ENCODE measurements around the gene KCNS3. TPM values are rescaled to one million over a fixed set of nuclear protein-coding genes. Genes with fewer than 3 reads are reported as not detected.

KCNS3 gene
- total and polyA plus RNA-seq, 2 of the 4 experiments (the other 2 are of a cell fraction), result 2.9 to 4.3 TPM

GRCh38 chr2:17934721-17935120 is 56.3 kb downstream of the KCNS3 start (continued):
- TF ChIP-seq BHLHE40 (IDR thresholded peaks at IDR 0.05; ENCODE audit: low read depth, low read length), result no peak

GRCh38 chr2:17935242-17935885 is 56.9 kb downstream of the KCNS3 start:
- peak overlapping the region; percentile 52 for H2BK5ac ChIP-seq (ENCODE audit: low read depth, low read length, poor library complexity, severe bottlenecking)
- POLR2A ChIA-PET (ENCODE audit: unreplicated experiment), result no interaction called here
- H3K4ac ChIP-seq (ENCODE audit: low read depth, low read length), result peak overlapping the region; percentile 61
- no peaks in the 10 kb centered on the region for H3K36me3 ChIP-seq (ENCODE audit: control insufficient read depth, insufficient read depth, low read length)
- H4K5ac ChIP-seq (ENCODE audit: low read depth, low read length), result peak overlapping the region; percentile 57; the same call in 1 of the 2 replicates
- peaks cover 6% of the 10 kb centered on the region; the same call in 1 of the 2 replicates for H3K9me1 ChIP-seq (ENCODE audit: insufficient read depth, low read length)
- intact Hi-C loops (cut with micrococcal nuclease), result no loop called here
- H3K14ac ChIP-seq (replicated peaks; ENCODE audit: low read depth, low read length), result peak overlapping the region; percentile 55
- ATAC-seq (ENCODE audit: low read depth), result no peak
- H2AK5ac ChIP-seq (ENCODE audit: low read depth, low read length), result peak overlapping the region; percentile 0; the same call in 1 of the 2 replicates
- peak overlapping the region; percentile 25 for H2AK9ac ChIP-seq (replicated peaks; ENCODE audit: low read depth, low read length, poor library complexity)
- in situ Hi-C loops (cut with MboI; ENCODE audit: low sequenced_read_pairs), result no loop called here
- no peaks in the 10 kb centered on the region for H3K27me3 ChIP-seq (ENCODE audit: control insufficient read depth, insufficient read depth, low read length)
- peak overlapping the region; percentile 50 for H2BK20ac ChIP-seq (ENCODE audit: low read depth, low read length)
- H3K4me1 ChIP-seq (ENCODE audit: control insufficient read depth, insufficient read depth, low read length), result peaks cover 11% of the 10 kb centered on the region; the same call in 1 of the 2 replicates
- no peak overlapping the region for H3K4me3 ChIP-seq (ENCODE audit: insufficient read depth, low read depth, low read length)
- peak overlapping the region; percentile 26; the same call in 1 of the 3 replicates for H2BK15ac ChIP-seq (ENCODE audit: low read depth, low read length)
- no TSS peak for BruUV-seq (replicated peaks)
- H2BK120ac ChIP-seq (ENCODE audit: low read depth, low read length), result peak overlapping the region; percentile 66
- peaks cover 0 to 4% of the 10 kb centered on the region in 2 experiments; a peak in 1 of 4 replicates for H3K79me1 ChIP-seq (ENCODE audit: low read depth in 1 of 2, low read length in 2 of 2)
- no CpG with 5 or more reads among the region's 6 CpGs for WGBS, 2 experiments (ENCODE audit: extremely low coverage in 2 of 2, insufficient read length in 1 of 2)
- H3K4me2 ChIP-seq (ENCODE audit: low read depth, low read length), result no peak overlapping the region
- CTCF ChIA-PET, result interaction anchor here (1.2 kb wide), 1 partner anchor 70 kb away, joined by 3 read pairs; no protein-coding TSS in a partner anchor
- H3K27ac ChIP-seq (ENCODE audit: insufficient read depth, low read length), result no peak overlapping the region
- H4K8ac ChIP-seq (ENCODE audit: low read depth in 2 of 2, low read length in 2 of 2), result peak overlapping the region in 1 of 2 experiments; percentile 57; a peak in 2 of 4 replicates
- H2AFZ ChIP-seq (replicated peaks; ENCODE audit: low read length, poor library complexity), result peak overlapping the region; percentile 62
- H3K9me3 ChIP-seq (ENCODE audit: control insufficient read depth, insufficient read depth, low read length), result peaks cover 3% of the 10 kb centered on the region; the same call in 1 of the 2 replicates
- peak overlapping the region; percentile 67; the same call in 1 of the 2 replicates for H4K91ac ChIP-seq (ENCODE audit: insufficient read depth, low read depth, low read length)
- no peak overlapping the region for H3K23ac ChIP-seq (ENCODE audit: low read depth, low read length)
- no peak overlapping the region for H3K9ac ChIP-seq (ENCODE audit: low read depth, low read length)
- no peaks in the 10 kb centered on the region for H4K20me1 ChIP-seq (ENCODE audit: insufficient read depth, low read length)
- peak overlapping the region; percentile 21; the same call in 1 of the 2 replicates for H3K18ac ChIP-seq (ENCODE audit: low read depth, low read length)
- dilution Hi-C loops (cut with HindIII; ENCODE audit: low sequenced_read_pairs, unreplicated experiment), result no loop called here
- no peak for DNase-seq
- no peak overlapping the region for H3K56ac ChIP-seq (ENCODE audit: extremely low read depth, insufficient read depth, low read length)
- TF ChIP-seq ELK1 (IDR thresholded peaks at IDR 0.05; ENCODE audit: borderline replicate concordance, low read depth, low read length), result no peak
- no peak for TF ChIP-seq MXI1 (IDR thresholded peaks at IDR 0.05; ENCODE audit: borderline replicate concordance, low read depth, low read length)
- TF ChIP-seq MAFK (IDR thresholded peaks at IDR 0.05; ENCODE audit: low read depth, low read length), result peak; percentile 27; the same call in 1 of the 2 replicates

Measured in IMR-90 (cell line).